NCI-H2081 treated with DMSO at 0.1 percent for 48 hours (cell line): ENCODE measurements around the gene BRICD5.

Experiments used
- DNase-seq: peaks from one replicate; lab custom pipeline; 2025; lab: John Stamatoyannopoulos, UW

BRICD5 gene

DNA sequence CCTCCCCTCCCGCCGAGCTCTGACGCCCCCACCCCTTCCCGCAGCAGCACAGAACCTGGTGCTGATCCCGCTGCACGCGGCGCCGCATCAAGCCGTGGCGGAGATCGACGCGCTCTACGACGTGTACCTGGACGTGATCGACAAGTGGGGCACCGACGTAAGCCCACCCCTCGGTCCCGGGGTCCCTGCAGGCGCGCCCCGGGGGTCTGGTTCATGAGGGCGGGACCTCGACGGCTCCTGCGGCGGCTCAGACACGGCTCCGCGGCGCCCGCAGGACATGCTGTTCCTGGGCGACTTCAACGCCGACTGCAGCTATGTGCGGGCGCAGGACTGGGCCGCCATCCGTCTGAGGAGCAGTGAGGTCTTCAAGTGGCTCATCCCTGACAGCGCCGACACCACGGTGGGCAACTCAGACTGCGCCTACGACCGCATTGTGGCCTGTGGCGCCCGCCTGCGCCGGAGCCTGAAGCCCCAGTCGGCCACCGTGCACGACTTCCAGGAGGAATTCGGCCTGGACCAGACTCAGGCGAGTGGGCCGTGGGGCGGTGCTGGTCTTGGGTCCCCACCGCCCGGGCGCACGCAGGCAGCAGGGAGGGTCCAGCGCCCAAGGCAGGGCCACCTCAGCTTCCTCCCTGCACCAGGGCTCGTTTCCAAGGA lies 27.0 kb upstream of the BRICD5 start:
- DNase-seq: no peak

DNA sequence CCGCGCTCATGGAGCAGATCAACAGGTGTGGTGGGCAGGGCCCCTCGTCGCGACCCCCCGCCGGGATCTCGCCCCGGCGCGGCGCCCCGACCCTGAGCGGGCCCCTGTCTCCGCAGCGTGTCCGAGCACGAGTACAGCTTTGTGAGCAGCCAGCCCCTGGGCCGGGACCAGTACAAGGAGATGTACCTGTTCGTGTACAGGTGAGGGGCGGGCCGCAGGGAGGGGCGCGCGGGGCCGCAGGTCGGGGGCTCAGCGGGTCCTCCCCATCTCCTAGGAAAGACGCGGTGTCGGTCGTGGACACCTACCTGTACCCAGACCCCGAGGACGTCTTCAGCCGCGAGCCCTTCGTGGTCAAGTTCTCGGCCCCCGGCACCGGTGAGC lies 26.4 kb upstream of the BRICD5 start:
- no peak for DNase-seq

GRCh38 chr16:2236337-2237101 lies 25.9 kb upstream of the BRICD5 start, which contains the start of gene DNASE1L2:
TSS of gene DNASE1L2 (plus strand) at chr16:2236444. CDS start at chr16:2236817, 373 bp downstream.
- DNase-seq: no peak

DNA sequence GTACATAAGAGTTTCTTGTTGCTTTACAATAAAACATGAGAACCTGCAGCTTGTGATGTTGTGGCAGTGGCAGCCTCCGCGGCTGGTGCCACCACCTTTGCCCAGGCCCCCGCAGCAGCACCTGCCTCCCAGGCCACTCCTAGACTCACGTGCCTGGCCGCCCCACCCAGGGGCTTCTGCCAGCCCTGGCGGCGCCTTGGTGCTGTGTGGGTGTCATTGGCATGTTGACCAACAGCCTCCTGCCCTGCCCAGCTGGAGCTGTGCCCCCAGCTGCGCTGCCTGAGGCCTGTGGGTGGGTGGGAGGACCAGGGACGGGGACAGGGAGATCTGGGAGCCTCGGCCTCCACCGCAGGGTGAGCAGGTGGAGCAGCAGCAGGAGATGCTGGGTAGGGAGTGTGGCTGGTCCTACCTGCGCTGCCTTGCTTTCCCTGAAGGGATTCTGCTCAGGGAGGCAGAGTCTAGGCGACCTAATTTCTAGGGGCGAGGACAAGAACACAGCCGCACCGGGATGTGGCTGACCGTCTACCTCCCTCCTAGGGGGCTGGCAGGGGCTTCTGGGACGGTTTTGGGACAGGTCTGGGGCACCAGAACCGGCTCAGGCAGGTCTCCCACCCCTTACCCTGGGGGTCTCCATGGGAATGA lies 25.2 kb upstream of the BRICD5 start:
- no peak for DNase-seq

DNA sequence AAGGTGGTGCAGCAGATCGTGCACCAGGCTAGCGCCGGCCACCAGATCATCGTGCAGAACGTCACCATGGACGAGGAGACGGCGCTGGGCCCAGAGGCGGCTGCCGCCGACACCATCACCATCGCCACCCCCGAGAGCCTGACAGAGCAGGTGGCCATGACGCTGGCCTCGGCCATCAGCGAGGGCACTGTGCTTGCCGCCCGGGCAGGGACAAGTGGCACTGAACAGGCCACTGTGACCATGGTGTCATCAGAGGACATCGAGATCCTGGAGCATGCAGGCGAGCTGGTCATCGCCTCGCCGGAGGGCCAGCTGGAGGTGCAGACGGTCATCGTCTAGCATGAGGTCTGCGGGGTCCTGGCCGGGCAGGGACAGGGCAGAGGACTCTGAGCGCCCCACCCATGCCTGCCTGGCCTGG lies 24.6 kb upstream of the BRICD5 start:
- no peak for DNase-seq

- DNase-seq: no peak
Observed at GRCh38 chr16:2234813-2235170, 24.1 kb upstream of the BRICD5 start.

DNA sequence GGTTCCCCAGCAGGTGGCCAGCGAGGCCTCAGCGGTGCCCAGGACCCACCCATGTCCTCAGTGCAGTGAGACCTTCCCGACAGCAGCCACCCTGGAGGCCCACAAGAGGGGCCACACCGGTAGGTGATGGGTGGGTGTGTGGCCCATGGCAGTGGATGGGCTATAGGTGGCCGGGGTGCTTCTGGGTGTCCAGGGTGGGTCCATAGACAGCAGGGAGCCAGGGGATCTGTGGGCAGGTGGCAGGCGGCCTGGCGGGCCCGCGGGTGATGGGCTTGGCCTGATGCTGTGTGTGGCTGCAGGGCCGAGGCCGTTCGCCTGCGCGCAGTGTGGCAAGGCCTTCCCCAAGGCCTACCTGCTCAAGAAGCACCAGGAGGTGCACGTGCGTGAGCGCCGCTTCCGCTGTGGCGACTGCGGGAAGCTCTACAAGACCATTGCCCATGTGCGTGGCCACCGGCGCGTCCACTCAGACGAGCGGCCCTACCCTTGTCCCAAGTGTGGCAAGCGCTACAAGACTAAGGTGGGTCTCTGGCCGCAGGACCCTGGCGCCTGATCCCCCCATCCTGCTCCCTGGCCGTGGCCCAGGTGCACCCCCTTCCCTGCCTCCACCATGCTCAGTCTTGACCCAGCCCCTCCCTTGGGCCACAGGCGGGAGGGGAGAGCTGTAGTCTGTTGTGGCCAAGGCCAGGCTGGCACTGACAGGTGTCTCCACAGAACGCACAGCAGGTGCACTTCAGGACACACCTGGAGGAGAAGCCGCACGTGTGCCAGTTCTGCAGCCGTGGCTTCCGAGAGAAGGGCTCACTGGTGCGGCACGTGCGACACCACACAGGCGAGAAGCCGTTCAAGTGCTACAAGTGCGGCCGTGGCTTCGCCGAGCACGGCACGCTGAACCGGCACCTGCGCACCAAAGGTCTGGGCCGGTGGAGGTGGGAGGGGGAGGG lies 23.5 kb upstream of the BRICD5 start:
- DNase-seq: no peak

DNA sequence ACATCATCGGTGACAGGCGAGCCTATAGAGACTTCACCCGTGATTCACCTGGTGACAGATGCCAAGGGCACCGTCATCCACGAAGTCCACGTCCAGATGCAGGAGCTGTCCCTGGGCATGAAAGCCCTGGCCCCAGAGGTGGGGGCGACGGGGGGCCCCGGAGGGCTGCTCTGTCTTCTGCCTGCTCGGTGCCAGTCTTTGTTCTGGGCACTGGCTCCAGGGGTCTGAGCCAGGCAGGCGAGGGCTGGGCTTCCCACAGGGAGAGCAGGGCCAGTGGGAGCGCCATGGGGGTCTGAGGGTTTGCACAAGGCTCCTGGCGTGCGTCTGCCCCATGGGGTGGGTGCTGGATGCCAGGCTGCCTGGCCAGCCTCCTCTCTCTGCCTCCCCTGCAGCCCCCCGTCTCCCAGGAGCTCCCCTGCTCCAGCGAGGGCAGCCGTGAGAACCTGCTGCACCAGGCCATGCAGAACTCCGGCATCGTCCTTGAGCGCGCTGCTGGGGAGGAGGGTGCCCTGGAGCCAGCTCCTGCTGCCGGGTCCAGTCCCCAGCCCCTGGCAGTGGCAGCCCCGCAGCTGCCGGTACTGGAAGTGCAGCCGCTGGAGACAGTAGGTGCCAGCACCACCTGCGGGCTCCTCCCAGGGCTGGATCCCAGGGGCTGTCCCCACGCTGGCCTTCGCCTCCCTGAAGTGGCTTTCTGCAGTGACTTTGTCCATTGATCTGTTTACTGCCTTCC lies 22.5 kb upstream of the BRICD5 start:
- no peak for DNase-seq

GRCh38 chr16:2232094-2232990 lies 21.7 kb upstream of the BRICD5 start:
- DNase-seq: no peak

GRCh38 chr16:2231016-2231931 lies 20.6 kb upstream of the BRICD5 start:
- no peak for DNase-seq

GRCh38 chr16:2230376-2230775 lies 19.7 kb upstream of the BRICD5 start:
- no peak for DNase-seq

GRCh38 chr16:2229632-2230250 lies 19.1 kb upstream of the BRICD5 start:
- no peak for DNase-seq

GRCh38 chr16:2229091-2229490 lies 18.4 kb upstream of the BRICD5 start:
- no peak for DNase-seq

DNA sequence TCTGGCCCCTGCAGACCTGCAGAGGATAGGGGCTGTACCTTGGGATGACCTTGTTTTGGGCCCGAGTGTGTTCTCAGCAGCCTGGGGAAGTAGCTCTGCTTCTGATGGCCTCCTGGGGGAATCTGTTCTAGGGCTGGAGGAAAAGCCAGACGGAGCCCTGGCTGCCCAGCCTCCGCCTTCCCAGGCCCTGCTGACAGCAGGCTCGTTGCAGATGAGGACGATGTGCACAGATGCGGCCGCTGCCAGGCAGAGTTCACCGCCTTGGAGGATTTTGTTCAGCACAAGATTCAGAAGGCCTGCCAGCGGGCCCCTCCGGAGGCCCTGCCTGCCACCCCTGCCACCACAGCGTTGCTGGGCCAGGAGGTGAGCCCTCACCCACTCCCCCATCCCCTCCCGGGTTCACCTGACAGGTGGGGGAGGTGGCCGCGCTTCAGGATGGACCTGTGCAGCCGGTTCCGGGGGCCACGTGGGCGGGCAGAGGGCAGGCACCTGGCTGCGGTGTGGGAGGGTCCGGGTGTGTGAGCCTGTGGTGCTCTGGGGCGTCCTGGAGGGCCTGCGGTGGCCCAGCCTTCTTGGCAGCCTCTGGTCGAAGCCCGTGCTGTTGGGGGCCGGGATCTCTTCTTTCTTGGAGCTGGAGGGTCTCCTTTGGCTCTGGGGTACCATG lies 17.6 kb upstream of the BRICD5 start:
- DNase-seq: no peak

- DNase-seq: no peak
Observed at GRCh38 chr16:2226918-2227317, 16.3 kb upstream of the BRICD5 start.

DNA sequence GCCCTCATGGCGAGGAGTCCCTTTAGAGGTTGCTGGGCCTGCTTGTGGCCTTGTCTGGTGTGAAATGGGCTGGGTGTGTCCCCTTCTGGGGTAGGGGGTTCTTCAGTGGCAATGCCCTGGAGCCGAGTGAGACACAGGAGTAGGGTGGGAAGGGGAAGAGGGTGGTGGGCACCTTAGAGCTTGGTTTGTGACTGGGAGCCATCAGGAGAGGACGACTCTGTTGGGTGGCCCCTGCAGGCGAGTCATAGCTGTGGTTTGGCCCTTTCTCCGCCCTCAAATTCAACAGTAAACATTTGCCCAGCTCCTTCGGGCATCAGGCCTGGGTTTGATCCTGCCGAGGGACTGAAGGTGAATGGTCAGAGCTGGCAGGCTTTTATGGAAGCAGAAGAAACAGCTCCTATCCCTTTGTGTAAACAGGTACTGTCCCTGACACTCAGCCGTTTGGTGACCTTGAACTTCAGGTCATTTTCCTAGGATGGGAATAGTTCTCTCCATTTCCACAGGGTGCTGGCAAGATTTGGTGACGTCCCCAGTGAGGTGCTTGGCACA lies 15.7 kb upstream of the BRICD5 start:
- DNase-seq: no peak

- no peak for DNase-seq
Observed at GRCh38 chr16:2223942-2224486, 13.4 kb upstream of the BRICD5 start.
